Activated CD8-positive, alpha-beta memory T cell treated with anti-CD3 and anti-CD28 coated beads, Interleukin-2, amount 50 U/mL, for 4 hours (primary cell): ENCODE data around the gene CCDC112.

Experiments
- DNase-seq: peaks from one replicate; pipeline ENCODE4 v3.0.0-alpha.2; 2020

CCDC112 gene

DNA sequence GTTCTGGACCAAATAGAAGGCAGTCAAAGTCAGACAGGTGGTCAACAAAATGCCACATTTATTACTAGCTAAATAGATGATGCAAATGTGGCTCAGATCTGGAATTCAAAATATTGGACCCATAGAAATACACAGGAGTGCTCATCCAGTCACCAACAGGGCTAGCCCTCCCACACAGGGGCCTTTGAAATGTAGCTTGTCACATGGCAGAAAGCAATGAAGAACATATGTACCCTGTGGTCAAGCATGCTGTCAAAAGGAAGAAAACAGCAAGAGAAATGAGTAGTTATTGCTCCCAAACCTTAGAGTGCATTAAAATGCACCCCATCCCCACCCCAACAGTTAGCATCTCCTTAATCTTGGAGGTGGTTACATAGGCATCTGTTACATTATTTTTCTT lies 20.9 kb upstream of the CCDC112 start:
- DNase-seq, result no peak

DNA sequence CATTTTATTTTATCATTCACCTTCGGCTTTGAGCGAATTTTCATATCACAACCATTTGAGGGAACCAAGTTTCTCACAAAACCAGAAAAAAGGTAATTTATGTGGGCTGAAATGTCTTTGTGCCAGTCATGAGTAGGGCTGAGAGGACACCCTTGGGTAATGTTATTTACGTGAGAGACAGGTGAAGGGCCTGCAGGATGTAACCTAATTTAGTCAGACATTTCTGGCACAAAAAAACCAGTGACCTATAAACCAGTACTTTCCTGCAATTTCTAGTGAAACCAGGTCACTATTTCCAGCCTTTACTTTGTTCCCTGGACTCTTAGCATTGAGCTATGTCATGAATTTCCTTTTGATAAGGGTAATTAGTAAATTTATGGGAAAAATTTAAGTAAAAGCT lies 17.2 kb upstream of the CCDC112 start:
- DNase-seq, result no peak

DNA sequence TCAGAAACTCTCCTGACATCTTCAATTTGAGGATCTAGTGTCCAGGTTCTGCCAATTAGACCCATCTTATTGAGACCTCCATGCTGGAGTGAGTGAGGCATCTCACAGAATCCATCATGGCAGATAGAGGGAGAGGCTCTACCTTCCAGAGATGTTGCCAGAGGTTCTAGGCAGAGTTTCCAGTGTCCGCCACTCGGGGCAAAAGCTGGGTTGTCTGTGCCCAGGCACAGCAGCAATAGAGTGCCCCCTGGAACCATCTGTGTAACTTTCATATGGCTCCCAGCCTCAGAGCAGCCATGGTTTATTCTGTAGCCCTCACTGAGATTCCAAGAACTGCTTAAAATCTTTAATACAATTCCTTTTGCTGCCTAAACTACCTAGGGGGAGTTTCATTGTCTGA lies 16.6 kb upstream of the CCDC112 start:
- DNase-seq, result no peak

DNA sequence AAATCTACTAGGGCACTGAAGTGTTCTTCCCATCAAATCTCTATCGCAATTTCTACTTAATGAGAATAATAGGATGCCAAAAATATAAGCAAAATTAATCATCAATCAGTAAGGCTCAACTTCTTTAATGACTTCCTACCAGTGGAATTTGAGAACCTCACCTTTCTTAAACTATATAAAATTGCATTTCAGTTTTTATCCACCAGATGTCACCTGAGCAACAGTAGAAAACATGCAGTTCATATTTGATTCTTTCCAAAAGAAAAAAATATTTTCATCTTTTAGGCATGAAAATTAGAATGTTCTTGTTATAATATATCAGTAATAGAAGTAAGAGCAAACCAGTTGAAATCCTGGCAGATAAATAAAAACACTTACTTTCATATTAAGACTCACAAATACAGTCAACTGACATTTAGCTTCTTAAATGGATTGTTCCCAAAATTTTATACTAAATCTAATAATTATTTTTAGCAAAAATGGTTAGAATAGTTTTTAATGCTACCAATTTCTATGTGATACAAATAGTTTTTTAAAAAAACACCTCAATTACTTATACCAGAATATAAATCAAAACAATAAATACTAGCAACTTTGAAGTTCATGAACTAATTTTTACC lies 13.4 kb upstream of the CCDC112 start:
- no peak for DNase-seq

DNA sequence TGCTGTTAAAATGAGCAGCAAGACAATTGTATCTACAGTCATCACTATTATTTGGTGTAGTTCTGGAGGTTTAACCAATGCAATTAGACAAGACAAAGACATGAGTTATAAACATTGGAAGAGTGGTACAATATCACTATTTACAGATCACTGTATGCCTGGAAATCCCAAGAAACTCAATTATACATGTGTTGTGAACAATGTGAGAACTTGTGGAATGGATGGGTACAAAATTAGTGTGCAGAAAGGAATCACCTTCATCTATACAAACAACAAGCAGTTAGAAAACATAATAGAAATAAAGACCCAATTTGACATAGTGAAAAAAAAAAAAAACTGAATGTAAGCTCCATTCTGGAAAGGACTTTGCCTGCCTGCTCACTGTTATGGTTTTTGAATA lies 12.4 kb upstream of the CCDC112 start:
- no peak for DNase-seq

DNA sequence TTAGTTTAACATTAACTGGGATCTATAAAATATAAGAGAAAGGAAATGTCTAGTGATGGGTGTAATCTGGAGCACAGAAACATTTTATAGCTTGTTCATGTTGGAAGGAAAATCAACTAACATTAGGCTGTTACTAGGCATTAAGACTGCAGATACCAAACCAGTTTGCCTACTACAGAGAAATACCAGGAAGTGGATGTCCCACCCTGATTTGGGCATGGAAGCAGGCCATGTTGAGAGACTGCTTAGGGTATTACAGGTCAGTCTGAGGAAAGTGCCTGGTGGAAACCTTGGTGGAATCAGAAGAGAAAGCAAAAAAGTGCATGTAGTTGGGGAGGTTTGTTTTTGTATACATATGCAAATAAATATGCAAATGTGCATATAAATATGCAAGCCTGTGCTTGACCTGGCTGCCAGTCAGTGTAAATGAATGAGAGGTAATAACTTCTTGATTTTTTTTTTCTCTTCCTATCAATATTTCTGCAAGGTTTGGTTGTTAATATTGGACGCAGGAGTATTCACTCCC lies 9.6 kb upstream of the CCDC112 start:
- no peak for DNase-seq

DNA sequence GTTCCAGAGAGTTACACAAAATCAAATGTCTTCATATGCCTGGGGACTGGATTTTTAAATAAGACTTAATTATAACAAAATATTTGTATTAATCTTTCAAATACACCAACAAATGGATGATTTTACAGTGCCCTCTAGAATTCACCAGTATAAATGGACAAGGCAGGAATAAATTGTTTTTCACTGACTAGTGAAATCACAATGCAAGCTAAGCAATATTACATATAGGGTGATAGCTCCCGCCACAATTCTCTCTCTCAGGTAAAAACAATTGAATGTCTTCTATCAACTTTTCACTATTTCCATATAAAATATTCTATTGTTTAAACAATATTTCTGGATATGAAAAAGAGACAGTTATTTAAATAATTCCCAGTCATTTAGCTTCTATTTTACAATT lies 8.0 kb upstream of the CCDC112 start:
- DNase-seq, result no peak

DNA sequence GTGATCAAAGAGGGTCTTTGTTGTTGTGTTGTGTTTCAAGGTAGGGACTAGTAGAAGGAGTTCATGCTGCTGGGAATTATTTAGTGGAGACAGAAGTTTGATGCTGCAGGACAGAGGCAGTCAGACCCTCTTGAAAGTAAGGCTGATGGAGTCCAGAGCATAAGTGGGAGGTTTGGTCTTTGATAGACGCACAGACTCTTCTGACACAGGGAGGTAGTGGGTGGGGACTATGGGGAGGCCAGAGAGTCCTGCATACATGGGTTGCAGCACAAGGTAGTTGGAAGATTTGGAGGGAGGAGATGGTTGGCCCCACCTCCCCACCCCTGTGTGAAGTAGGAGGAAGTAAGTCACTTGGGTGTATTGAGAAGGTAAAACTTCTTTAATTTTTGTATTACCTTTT lies 2.4 kb upstream of the CCDC112 start:
- no peak for DNase-seq

DNA sequence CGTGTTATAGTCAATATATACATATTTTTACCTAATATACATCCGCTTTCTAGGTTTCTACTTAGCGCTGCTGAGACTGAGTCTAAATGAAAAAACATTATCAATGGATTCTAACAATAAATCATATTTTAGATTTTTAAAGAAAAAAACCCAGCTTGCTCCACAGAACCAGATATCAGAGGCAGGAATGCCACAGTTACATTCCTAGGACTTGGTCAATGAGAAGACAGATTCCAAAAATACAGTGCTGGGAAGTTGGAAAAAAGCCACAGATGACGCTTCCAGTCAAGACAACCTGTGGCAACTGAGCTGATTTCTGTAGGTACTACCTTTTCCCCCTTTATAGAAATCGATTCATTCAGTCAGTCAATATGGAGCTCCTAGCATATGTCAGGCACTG lies 577 bp upstream of the CCDC112 start:
- DNase-seq, result no peak

DNA sequence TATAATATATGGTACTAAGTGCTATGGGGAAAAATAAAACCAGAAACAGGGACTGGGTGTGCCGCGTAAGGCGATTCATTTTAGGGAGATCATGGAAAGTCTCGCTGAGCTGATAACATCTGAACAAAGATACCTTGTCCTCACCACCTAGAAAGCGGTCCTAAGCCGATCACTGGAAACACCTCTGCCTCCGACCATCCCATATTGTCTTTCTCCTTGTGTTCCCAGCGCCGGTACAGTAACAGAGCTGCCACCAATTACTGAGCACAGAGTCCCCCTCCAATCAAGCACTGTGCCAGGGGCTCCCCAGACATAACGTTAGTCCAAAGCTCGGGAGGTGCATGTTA lies 704 bp downstream of the CCDC112 start:
- DNase-seq, result no peak

DNA sequence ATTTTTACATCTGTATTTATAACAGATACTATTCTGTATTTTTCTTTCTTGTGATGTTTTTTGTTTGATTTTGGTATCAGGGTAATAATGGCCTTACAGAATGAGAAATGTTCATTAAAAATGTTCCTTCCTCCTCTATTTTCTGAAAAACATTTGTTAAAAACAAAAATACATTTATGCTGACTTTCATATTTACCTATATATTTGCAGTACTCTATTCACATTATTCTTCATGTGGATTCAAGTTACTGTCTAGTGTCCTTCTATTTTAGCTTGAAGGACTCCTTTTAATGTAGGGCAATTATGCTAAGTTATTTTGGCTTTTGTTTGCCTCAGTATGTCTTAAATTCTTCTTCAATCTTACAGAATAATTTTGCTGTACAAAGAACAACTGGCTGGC lies 5.1 kb downstream of the CCDC112 start:
- DNase-seq, result no peak

DNA sequence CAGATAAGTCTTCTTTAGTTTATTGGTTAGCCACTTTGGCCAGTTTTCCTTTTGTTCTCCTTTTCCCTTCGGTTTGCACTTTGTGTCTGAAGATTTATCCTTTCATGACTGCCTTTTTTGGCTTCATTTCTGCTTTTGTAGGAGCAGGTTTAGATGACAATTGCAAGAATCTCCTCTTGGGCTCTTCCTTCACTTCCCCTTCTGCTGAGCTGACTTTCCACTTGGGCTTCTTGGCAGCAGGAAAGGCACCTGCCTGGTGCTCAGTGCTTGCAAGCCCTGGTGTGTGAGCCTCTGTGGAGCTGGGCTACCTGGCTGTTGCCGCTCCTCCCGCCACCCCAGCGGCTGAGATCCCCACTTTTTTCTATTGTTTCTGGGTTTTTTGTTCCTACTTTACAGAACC lies 7.3 kb downstream of the CCDC112 start:
- no peak for DNase-seq

DNA sequence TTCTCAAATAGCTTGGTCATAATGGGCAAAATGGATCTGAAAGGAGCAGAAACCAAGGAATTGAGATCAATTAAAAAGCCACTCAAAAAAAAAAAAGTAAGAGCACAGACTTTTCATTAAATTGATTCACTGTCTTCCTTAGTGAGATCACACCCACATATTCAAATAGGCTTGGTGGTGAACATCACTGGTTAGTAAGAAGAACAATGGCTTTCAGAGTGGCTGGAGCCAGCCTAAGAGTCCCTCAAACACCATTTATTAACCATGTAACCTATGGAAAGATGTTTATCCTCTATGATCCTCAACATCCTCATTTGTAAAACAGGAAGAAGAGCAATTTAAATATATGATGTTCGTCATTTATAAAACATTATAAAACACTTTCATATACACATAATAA lies 12.4 kb downstream of the CCDC112 start:
- DNase-seq, result no peak

DNA sequence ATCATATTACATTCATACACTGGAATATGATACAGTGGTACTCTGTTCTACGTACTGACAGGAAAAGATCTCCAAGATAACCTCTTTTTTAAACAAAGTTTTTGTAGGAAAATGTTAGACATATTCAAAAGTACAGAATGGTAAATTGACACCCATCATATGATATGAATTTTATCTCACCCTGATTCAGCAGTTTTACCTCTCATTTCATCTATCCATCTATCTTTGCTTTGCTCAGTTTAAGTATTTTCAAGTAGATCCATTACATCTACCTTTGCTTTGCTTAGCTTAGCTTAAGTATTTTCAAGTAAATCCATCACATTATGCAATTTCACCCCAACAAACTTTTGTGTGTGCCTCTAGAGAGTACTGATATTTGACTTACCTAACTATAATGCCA lies 14.3 kb downstream of the CCDC112 start:
- no peak for DNase-seq

DNA sequence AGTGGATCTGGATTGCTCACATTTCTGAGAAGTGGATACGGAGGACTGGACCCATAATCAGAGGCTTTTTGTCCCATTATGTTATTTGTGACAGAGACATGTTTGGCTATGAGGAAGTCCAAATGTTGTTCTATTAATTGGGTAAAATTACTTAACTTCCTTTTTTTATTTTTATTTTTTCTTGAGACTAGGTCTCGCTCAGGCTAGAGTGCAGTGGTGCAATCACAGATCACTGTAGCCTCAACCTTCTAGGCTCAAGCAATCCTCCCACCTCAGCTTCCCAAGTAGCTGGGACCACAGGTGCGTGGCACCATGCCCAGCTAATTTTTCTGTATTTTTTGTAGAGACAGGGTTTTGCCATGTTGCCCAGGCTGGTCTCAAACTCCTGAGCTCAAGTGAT lies 21.9 kb downstream of the CCDC112 start:
- DNase-seq, result no peak

DNA sequence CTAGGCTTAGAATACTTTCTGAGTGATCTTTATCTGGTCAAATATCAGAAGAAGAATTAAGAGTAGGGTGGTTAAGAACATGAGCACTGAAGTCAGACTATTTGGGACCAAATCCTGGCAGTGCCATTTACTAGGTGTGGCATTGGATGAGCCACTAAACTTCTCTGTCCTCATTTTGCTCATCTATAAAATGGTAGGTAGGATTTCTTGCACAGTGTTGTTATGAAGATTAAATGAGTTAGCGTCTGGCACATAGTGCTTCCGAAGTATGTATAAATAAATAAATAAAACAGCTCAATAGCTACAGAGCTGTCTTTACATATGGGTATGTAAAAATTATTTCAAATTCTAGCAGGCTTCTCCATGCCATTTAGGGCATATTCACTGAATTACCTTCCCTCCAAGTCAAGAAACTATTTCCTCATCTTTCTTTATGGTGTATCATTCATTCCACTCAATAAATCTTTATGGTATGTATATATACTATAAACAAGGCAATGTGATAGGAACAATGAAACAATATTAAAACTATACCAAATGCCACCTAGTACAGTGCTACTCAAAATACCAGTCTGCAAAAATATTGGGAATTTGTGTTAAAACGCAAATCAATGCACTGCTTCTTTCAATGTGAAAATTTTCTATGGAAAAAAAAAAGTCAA lies 24.0 kb downstream of the CCDC112 start:
- no peak for DNase-seq

DNA sequence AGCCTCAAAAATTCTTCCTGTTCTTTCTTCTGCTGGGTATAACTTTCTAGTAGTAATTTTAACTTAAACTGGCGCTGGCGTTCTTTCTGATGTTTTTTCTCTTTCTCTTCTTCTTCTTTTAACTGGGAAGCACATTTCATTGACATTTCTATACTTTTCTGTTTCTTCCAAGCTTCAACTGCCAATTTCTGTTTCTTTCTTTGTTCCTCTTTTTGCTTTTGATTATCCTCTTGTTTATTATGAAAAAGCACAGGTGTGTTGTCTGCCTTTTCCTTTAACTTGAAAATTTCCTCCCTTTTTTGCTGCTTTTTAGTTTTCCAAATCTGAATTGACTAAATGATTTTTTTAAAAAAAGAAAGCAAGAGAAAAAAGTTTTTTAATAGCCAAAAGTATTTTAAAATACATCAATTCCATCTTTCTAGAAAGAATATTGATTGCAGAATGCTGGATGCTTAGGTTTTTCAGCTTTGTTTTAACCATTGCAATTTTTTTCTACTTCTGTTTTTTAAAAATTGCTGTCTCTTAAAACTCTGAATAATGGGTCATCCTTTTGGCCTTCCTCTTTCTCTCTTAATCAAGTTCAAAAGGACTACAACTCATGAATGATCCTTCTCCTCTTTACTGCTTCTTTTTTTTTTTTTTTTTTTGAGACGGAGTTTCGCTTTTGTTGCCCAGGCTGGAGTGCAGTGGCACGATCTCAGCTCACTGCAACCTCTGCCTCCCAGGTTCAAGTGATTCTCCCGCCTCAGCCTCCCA lies 25.0 kb downstream of the CCDC112 start:
- DNase-seq, result no peak

DNA sequence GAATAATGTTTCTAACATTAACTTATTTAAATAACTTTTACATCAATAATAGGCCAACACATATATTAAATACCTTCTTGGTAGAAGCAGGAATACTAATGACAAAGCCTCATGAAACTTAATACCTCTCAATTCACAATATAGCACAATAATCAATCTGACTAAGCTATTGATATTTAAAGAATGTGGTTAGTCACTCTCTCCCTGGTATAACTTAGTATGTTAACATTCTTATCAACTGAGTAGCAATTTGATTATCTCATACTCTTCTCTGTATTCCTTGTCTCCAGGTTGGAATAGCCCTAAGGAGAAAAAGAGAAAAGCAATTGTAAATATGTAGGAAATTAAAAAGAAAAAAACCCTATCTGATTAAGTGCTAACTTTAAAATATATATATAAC lies 28.8 kb downstream of the CCDC112 start:
- no peak for DNase-seq

DNA sequence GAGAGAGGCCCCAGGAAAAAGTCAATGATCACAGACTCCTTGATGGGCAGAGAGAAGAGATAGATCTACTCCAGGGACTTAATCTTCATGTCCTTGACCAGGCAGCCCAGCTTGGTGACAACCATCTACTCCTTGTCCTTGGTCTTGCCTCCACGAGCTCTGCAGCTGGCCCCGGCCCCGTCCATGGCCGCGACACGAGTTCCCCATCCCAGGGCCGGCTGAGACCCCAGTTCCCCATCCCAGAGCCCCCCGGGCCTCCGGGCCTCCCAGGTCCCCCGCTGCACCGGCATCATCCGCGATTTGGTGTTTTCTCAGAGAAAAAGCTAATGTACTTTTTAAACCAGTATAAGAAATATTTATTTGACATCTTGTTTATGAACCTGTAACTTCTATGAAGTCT lies 31.2 kb downstream of the CCDC112 start:
- DNase-seq, result no peak

DNA sequence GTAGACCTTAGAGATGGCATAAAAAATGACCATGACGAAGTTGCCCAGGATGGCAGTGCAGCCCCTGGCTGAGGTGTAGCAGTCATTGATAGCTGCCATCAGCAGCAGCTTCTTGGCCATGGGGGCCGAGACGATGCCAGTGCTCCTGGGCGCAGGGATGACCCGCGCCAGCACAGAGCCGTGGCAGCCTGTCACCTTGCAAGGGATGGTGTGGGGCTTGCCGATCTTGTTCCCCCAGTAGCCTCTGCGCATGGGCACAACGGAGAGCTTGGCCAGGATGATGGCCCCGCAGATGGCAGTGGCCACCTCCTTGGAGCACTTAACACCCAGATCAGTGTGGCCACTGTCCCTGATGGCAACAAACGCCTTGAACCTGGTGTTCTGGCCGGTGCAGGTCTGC lies 31.7 kb downstream of the CCDC112 start:
- no peak for DNase-seq

DNA sequence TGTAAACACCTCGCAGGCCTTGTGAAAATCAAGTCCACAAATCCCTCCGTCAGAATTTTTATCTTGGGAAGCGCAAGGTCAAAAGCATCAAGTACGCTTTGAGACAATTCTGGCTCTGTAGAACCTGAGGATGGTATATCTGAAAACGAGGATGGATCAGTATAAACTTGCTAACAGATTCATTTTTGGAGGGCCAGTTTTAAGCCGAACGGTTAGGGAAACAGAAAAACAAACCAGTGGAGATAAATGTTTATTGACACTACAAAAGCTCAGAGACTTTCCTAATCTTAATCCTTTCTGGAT lies 33.4 kb downstream of the CCDC112 start:
- no peak for DNase-seq

DNA sequence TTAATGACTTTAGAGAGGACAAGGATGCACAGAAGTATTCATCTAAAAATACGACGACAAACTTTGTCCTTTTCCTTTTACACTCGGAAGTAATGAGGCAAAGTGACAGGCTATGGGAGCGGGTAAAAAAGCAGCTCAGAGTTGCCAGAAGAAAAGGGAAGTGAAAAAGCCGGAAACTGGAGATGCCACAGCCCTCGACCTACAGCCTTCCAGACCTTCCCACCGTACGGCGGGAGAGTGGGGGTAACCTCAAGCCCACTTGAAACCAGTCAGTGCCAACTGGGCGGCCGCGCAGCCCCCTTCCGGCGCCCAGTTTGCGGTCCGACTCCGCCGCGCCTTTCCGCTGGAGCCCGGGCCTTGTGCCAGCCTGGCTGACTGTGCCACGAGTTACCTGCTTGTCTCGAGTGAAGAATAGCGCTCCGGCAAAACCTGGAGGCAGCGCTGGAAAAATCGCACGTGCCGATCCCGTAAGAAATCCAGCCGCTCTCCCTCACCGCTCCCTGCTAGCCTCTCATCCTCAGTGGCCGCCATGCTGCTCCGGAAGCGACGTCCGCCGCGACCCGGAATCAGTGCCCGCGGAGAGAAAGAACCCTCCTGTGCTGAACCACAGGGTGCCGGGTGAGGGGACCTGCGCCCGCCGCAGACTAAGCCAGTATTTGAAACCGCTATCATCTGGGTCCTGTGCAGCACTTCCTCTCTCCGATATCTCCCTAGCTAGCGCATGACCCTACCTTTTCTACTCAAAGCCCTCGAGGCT lies 34.0 kb downstream of the CCDC112 start, which contains the start of gene PGGT1B:
Gene PGGT1B (minus strand): TSS at position 557 of the 757 bp plus-strand sequence. CDS start 26 bp downstream, at position 531.
- DNase-seq, result peak; percentile 70

DNA sequence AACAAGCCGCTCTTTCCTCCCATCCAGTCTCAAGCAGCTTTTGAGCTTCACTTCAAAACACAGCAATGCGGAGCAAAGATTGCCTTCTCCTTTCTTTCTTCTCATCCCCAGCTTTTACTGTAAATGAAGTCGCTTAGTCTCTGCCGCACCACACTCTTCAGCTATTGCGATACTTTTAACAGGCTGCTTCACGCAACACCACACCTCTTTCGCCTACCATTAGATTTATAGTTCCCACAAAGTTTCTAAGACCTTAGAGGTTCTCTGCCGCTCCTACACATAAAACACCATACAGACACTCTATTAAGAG lies 34.5 kb downstream of the CCDC112 start:
- DNase-seq, result no peak

DNA sequence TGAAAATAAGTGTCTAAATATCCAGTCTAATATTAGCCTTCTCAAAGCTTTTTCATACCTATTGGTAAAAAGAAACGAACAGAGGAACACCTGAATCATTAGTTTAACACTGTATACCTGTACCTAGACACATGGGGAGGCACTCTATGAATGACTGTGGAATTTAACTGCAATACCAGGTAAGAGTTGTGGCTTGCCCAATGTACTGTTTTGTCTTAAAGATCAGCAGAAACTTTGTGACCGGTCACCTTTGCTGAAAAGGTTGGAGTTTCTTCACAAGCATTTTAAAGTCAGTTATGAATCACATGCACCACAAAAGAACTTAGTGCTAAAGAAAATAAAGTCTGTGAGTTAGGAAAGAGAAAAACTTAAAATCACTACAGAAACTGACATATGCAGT lies 36.2 kb downstream of the CCDC112 start:
- no peak for DNase-seq
